ENCODE measurements around the gene PSME1. TPM values are rescaled to one million over a fixed set of nuclear protein-coding genes. Genes with fewer than 3 reads are reported as not detected.

The PSME1 gene
- polyA plus RNA-seq, 1 donor from 2014 or later = 55.8 TPM

GRCh38 chr14:24131549-24131966, 4.4 kb upstream of the PSME1 start:
- no peak overlapping the region for H3K9ac ChIP-seq (ENCODE audit: low read length)
- H4K20me1 ChIP-seq (ENCODE audit: insufficient read depth) = no peaks in the 10 kb centered on the region
- no peaks in the 10 kb centered on the region for H3K27me3 ChIP-seq (ENCODE audit: insufficient read depth, low read depth, low read length)
- no peak overlapping the region for H2AFZ ChIP-seq (ENCODE audit: low read depth, low read length)
- no peaks in the 10 kb centered on the region for H3K79me2 ChIP-seq (replicated peaks; ENCODE audit: insufficient read depth, low read length)
- no peak overlapping the region for H3K27ac ChIP-seq (ENCODE audit: low read length)
- H3K9me2 ChIP-seq (ENCODE audit: insufficient read depth, low read length) = no peaks in the 10 kb centered on the region
- H3K36me3 ChIP-seq (ENCODE audit: insufficient read depth, low read length) = no peaks in the 10 kb centered on the region
- no peaks in the 10 kb centered on the region for H3K9me3 ChIP-seq (ENCODE audit: low read length)
- no peak for TF ChIP-seq REST (IDR thresholded peaks at IDR 0.05; ENCODE audit: borderline replicate concordance)
- no peak for TF ChIP-seq POLR2AphosphoS5 (IDR thresholded peaks at IDR 0.05)
- no peak for TF ChIP-seq TAF1 (IDR thresholded peaks at IDR 0.05; ENCODE audit: low read depth)
- TF ChIP-seq EZH2 (IDR thresholded peaks at IDR 0.05; ENCODE audit: borderline replicate concordance, insufficient read depth, low read length, poor library complexity, severe bottlenecking) = no peak
- TF ChIP-seq RAD21 (conservative IDR thresholded peaks at IDR 0.05) = no peak
- TF ChIP-seq MXI1 (conservative IDR thresholded peaks at IDR 0.05; ENCODE audit: poor library complexity, severe bottlenecking) = no peak
- TF ChIP-seq SMC3 (conservative IDR thresholded peaks at IDR 0.05; ENCODE audit: poor library complexity) = no peak
- TF ChIP-seq EP300 (conservative IDR thresholded peaks at IDR 0.05; ENCODE audit: poor library complexity, severe bottlenecking) = no peak
- no peak for TF ChIP-seq CTCF (IDR thresholded peaks at IDR 0.05; ENCODE audit: poor library complexity, severe bottlenecking)
- no peaks in the 10 kb centered on the region for H3F3A ChIP-seq (ENCODE audit: insufficient read depth, low read length, poor library complexity, severe bottlenecking)
- no peak overlapping the region for H3K4me3 ChIP-seq (ENCODE audit: low read length)
- no peak overlapping the region for H3K4me2 ChIP-seq (ENCODE audit: low read length)

- Histone ChIP-seq H3K9me2 (ENCODE audit: insufficient read depth, low read length) (no peaks in the 10 kb centered on the region), H3K4me3 (ENCODE audit: low read length) (no peak overlapping the region), H2AFZ (ENCODE audit: low read depth, low read length) (no peak overlapping the region), H3F3A (ENCODE audit: insufficient read depth, low read length, poor library complexity, severe bottlenecking) (no peaks in the 10 kb centered on the region), H3K27ac (ENCODE audit: low read length) (no peak overlapping the region), H3K9me3 (ENCODE audit: low read length) (no peaks in the 10 kb centered on the region), H4K20me1 (ENCODE audit: insufficient read depth) (no peaks in the 10 kb centered on the region), H3K36me3 (ENCODE audit: insufficient read depth, low read length) (no peaks in the 10 kb centered on the region), H3K79me2 (replicated peaks; ENCODE audit: insufficient read depth, low read length) (no peaks in the 10 kb centered on the region), H3K9ac (ENCODE audit: low read length) (no peak overlapping the region), H3K4me2 (ENCODE audit: low read length) (no peak overlapping the region), H3K27me3 (ENCODE audit: insufficient read depth, low read depth, low read length) (no peaks in the 10 kb centered on the region)
- TF ChIP-seq SMC3 (conservative IDR thresholded peaks at IDR 0.05; ENCODE audit: poor library complexity) (no peak), TAF1 (IDR thresholded peaks at IDR 0.05; ENCODE audit: low read depth) (no peak), REST (IDR thresholded peaks at IDR 0.05; ENCODE audit: borderline replicate concordance) (no peak), EP300 (conservative IDR thresholded peaks at IDR 0.05; ENCODE audit: poor library complexity, severe bottlenecking) (no peak), EZH2 (IDR thresholded peaks at IDR 0.05; ENCODE audit: borderline replicate concordance, insufficient read depth, low read length, poor library complexity, severe bottlenecking) (no peak), MXI1 (conservative IDR thresholded peaks at IDR 0.05; ENCODE audit: poor library complexity, severe bottlenecking) (no peak), POLR2AphosphoS5 (IDR thresholded peaks at IDR 0.05) (no peak), RAD21 (conservative IDR thresholded peaks at IDR 0.05) (no peak), CTCF (IDR thresholded peaks at IDR 0.05; ENCODE audit: poor library complexity, severe bottlenecking) (no peak)
Observed at GRCh38 chr14:24132061-24132685, 3.8 kb upstream of the PSME1 start.

All from neural cell (in vitro differentiated cells).